Ramos (cell line): ENCODE results near the gene WBP4.
"Not testable (repeated sequence)": the region's sequence is repeated elsewhere in the genome, so short reads cannot be mapped to it uniquely, and the experiment has no call there.

Source experiments
- in situ Hi-C: fragments of 300-500 bp; cut with MboI; formaldehyde crosslinking; loops from one replicate; pipeline ENCODE4 v1.14.3; 2022; ENCODE audit warnings: low sequenced_read_pairs; ENCODE audit not compliant: unreplicated experiment

WBP4 gene

GRCh38 chr13:41065078-41065477, 3.8 kb downstream of the WBP4 start:
- in situ Hi-C loops = no loop called here

DNA sequence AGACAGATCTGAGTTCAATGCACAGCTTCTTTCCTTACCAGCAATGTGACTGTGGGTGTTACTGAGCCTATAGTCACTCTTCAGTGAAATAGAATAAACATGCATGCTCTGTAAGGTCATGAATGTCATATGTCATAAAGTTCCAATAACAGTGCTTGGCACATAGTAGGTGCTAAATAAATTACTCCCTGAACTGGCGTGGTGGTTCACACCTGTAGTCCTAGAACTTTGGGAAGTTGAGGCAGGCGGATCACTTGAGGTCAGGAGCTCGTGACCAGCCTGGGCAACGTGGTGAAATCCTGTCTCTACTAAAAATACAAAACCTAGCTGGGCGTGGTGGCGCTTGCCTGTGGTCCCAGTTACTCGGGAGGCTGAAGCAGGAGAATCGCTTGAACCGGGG, 13.2 kb downstream of the WBP4 start:
- in situ Hi-C loops = loop anchor here (5.0 to 10.0 kb wide), 2 partner anchors 158 to 590 kb away; no protein-coding TSS in a partner anchor

GRCh38 chr13:41075034-41075433, 13.7 kb downstream of the WBP4 start:
- in situ Hi-C loops = loop anchor here (10.0 kb wide), 1 partner anchor 590 kb away; no protein-coding TSS in a partner anchor

- in situ Hi-C loops = loop anchor here (10.0 kb wide), 1 partner anchor 589 kb away; no protein-coding TSS in a partner anchor
Measured at GRCh38 chr13:41075485-41075884, 14.2 kb downstream of the WBP4 start.

- in situ Hi-C loops = loop anchor here (10.0 kb wide), 1 partner anchor 587 kb away; no protein-coding TSS in a partner anchor
Measured at GRCh38 chr13:41077475-41077874, 16.2 kb downstream of the WBP4 start.

- in situ Hi-C loops = loop anchor here (10.0 kb wide), 1 partner anchor 585 kb away; no protein-coding TSS in a partner anchor
Measured at GRCh38 chr13:41079725-41080124, 18.4 kb downstream of the WBP4 start.

DNA sequence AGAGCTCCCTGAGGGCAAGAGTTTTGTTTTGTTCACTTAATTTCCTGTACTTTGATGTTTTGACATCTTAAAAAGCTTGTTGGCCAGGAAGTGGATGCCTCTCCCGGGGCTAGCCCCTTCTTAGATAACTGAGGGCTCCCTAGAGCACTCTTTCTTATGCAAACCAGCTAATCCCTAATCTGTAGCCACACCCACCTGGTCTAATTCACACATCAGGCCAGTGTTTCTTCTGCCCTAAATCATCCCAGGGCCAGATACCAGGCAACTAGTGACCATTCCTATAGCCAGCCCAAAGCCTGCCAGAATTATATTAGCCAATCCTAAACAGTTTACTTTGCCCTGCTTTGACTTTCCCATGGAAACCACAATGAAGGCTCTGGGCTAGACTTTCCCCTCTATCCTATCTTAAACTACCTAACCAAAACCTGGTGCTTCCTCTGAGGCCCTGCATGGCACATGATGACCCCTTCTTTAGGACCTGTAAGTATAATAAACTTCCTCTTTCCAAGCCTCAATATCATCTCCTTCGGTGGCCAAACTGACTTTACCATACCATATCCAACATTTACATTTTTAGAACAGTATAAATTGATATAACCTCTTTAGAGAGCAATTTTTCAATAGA, 24.8 kb downstream of the WBP4 start:
- in situ Hi-C loops = no loop called here

DNA sequence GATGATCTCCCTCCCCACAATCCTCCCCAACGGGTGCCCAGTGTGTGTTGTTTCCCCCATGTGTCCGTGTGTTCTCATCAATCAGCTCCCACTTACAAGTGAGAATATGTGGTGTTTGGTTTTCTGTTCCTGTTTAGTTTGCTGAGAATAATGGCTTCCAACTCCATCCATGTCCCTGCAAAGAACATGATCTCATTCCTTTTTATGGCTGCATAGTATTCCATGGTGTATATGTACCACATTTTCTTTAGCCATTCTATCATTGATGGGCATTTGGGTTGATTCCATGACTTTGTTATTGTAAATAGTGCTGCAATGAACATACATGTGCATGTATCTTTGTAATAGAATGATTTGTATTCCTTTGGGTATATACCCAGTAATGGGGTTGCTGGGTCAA, 34.4 kb downstream of the WBP4 start:
- in situ Hi-C loops = not testable (repeated sequence)

DNA sequence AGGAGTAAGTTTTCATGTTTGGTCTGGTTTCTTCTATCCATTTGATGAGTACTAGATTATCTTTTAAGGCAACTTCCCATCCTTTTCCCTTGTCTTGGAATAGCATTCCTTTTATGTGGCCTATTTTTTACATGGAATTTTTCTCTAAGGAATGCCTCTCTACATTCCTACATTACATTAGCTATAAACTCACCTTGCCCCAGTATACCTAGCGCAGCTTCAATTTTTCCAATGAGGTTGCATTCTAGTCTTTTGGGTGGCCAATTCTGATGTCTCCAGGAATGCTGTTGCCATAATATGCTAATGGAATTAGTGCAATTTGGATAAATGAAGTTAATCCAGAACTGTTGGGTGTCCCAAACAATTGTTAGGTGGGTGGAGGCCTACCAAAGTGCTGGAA, 37.5 kb downstream of the WBP4 start:
- in situ Hi-C loops = no loop called here

DNA sequence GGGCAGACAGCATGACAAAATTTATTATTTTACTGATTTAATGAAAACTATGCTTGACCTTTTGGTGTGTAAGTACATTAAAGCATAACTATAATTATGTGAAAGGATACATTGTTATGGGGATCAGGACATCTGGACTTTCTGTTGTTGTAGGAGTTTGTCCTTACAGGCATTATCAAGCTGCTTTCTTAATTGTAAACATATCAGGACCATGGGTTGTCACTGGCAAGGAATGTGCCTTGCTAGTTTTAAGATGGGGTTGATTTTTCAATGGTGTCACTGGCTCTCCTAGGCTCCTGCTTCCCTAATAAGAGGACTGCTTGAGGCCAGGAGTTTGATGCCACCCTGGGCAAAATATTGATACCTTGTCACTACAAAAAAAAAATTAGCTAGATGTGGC, 38.7 kb downstream of the WBP4 start:
- in situ Hi-C loops = no loop called here

- in situ Hi-C loops = no loop called here
Measured at GRCh38 chr13:41107104-41107571, 45.8 kb downstream of the WBP4 start.

GRCh38 chr13:41107584-41108014, 46.3 kb downstream of the WBP4 start:
- in situ Hi-C loops = no loop called here

DNA sequence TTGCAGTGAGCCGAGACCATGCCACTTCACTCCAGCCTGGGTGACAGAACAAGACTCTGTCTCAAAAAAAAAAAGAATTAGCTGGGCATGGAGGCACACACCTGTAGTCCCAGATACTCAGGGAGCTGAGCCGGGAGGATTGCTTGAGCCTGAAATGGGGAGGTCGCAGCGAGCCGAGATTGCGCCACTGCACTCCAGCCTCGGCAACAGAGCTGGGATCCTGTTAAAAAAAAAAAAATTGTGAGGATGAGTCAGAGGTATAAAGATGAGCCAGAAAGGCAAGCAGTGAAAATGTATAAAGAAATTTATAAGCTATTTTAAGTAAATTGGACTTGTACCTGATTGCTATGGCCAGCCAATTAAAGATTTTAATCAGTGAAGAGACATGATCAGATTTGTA, 50.1 kb downstream of the WBP4 start:
- in situ Hi-C loops = no loop called here

DNA sequence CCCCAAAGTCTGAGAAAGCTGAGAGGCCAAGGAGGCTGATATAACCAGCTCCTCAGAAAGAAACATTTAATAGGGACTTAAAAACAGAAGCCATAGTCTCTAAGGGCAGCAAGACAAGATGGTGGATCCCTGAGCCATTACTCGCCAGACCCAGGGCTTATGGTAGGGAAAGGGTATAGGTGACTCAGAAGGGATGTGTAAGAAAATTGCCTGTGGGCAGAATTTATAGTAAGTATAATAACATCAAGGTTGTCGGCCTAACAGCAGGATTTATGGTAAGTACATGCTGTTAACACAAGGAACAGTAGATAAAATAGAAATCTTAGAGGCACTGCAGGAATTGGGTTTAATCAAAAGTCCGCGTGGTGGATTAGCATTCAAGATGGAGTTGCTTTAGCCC, 56.6 kb downstream of the WBP4 start:
- in situ Hi-C loops = no loop called here

DNA sequence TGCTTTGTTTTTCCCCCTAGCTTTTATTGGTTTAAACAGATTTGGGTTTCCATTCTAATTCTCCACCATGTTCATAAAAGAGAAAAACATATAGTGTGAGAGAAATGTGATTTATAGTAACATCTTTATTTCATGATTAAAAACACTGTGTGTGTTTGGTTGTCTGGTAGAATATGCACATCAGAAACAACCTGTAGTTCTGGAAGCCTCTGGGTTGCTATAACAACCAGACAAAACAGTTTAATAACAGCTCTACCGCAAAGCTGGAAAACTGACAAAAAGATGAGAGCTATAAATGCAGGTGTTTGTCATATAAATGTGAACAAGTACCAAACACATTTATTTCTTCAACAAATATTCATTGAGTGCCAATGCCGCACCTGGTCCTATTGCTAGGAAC, 61.5 kb downstream of the WBP4 start:
- in situ Hi-C loops = no loop called here

- in situ Hi-C loops = no loop called here
Measured at GRCh38 chr13:41127701-41128100, 66.4 kb downstream of the WBP4 start.

GRCh38 chr13:41130356-41130755, 69.0 kb downstream of the WBP4 start:
- in situ Hi-C loops = no loop called here

DNA sequence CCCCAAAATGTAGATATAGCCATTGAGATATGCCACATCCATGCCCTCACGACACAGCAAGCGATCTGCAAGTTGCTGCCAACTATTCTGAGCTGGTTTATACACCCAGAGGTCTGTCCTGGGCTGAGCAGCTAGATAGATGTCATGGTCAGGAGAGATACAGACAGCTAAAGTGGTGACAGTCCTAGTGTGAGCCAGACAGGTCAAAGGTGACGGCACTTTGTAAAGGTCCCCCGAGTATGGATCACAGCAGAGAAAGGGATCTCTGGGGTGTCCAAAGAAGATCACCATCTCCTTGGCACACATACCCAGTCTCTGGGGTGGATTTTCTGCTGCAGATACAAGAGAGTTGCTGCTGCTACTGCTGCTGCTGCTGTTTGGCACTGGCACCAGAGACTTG, 69.9 kb downstream of the WBP4 start:
- in situ Hi-C loops = not testable (repeated sequence)

GRCh38 chr13:41131660-41132511, 70.6 kb downstream of the WBP4 start:
- in situ Hi-C loops = not testable (repeated sequence)

GRCh38 chr13:41132512-41133152, 71.3 kb downstream of the WBP4 start, which contains the start of gene KBTBD6:
KBTBD6 (minus strand) TSS chr13:41132802; CDS start chr13:41132511, 291 bp downstream.
- in situ Hi-C loops = no loop called here
